GM18511 (cell line): ENCODE results near the gene GNA12.

Source experiments
- ATAC-seq: cut with Tn5 transposase; IDR thresholded peaks from one replicate; pipeline ENCODE4 v1.9.1; 2021; ENCODE audit warnings: mild to moderate bottlenecking, moderate library complexity; ENCODE audit not compliant: unreplicated experiment

The GNA12 gene

DNA sequence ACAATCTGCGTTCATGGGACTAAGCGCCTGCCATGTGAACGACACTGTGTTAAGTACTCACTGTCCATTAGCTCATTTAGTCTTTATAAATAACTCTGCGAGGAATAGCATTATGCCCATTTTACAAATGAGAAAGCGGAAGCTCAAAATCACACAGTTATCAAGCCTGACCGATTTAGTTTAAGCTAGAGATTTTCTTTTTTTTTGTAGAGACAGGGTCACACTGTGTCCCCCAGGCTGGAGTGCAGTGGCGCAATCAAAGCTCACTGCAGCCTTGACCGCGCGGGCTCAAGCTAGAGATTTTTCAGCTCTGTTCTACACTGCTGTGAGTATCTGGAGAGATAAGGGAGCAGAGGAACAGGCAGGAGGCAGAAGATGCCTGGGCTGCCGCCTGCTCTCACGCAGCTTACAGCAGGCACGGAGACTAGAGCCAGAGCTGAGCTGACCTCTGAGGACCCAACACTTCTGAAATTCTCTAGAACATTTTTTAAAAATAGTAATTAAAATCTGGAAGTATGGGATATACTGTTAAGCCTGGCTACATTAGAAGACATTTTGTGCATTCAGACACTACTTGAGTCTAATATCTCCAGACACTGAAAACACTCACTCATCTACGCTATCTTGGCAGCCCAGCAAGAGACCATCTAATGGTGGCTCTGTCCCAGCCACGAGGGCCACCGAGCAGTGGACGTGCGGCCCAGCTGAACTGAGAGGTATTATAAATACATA is 38.7 kb downstream of the GNA12 start:
- ATAC-seq: no peak

- ATAC-seq: no peak
Observed at GRCh38 chr7:2804227-2804763, 39.8 kb downstream of the GNA12 start.

DNA sequence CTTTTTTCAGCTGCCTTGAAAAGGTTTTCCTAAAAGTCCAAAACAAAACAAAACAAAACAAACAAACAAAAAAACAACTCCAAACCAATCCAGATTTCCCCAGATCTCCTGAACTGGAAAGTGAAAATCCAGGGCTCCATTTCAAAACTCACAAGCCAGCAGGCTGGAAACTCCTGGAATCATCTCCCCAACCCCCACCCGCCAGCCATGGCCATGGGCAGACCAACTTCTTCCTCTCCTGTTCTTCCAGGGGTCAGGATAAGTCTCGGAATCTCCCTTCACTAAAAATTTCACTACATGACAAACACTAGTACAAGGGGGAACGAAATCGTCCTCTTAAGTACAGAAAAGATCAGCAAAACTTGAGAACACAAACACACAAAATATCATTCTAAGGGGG is 40.4 kb downstream of the GNA12 start:
- ATAC-seq: no peak

DNA sequence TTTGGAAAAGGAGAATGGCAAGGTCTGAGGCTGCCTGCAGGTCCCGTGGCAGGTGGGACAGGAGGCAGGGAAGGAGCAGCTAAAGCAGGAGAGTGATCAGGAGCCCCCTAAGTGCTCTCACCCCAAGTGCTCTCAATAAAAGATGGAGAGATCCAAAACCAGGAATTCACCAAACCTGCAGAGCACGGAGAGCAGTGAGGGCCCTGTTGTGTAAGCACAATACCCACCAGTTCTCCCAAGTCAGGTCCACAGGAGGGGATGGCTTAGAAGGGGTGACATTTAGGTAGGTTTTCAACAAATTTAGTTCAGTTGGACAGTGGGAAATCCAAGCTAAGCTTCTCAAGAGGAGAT is 40.8 kb downstream of the GNA12 start:
- no peak for ATAC-seq

DNA sequence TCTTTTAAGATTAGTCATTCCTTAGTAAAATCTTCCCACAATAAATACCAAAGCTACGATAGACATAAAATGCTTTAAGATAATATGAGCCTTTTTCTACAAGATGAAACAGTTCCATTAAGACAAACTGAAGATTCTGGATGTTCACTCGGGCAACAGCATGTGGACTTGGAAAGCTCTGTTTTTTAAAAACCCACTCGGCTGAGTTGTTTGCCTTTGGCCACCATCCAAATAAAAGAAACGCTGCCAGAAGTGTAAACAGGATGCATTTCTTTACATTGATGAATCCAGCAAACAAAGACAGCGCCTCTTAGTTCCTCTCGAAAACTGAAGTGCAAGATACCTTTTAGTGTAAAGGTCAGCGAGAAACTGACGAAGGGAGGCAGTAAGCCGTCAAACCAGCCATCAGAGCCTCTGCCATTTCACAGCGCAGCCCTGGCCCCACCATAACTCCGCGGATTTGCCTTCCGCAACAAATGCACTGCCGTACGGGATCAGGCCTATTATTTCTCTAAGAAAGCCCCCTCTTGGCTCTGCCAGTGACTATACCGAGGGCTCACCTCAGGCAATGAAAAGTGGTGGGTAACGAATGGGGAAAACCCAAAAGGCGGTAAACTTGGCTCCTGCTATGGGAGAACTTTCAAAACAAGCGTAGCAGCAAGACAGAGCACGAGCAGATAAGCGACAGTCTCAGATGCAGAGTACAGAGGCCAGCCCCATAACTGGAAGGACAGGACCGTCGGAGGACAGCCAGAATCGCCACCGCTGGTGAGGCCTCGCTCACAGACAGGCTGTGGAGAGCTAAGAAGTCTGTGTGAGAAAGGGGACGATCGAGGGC is 41.4 kb downstream of the GNA12 start:
- ATAC-seq: no peak

GRCh38 chr7:2802101-2802500 is 42.0 kb downstream of the GNA12 start:
- ATAC-seq: no peak

GRCh38 chr7:2800931-2801688 is 43.0 kb downstream of the GNA12 start:
- no peak for ATAC-seq

DNA sequence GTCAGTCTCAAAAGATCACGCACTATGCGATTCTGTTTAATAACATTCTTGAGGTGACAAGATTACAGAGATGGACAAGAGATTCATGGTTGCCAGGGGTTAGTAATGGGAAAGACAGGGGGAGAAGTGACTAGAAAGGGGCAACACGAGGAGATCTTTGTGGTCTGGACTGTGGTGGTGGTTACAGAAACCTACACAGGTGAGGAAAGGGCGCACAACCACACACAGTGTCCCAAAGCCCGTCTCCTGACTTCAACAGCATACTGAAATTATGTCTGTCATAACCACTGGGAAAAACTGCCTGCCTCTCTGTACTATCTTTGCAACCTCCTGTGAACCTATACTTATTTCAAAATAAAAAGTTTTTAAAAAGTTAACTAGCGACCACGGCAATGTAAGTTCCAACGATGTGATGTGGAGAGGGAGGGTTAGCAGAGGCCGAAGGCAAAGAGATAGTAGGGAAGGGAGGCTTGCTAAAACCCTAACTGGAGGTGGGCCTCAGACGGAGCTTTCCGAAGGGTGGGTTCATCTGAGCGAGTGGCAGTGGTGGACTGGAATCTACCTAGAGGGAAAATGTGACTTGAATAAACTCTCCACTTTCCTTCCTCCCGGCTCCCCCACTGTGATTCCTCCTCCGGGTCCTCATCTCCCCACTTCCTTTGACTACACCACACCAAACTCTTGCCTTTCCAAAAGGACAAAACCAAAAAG is 43.7 kb downstream of the GNA12 start:
- ATAC-seq: no peak

- ATAC-seq: no peak
Observed at GRCh38 chr7:2799253-2799652, 44.9 kb downstream of the GNA12 start.

DNA sequence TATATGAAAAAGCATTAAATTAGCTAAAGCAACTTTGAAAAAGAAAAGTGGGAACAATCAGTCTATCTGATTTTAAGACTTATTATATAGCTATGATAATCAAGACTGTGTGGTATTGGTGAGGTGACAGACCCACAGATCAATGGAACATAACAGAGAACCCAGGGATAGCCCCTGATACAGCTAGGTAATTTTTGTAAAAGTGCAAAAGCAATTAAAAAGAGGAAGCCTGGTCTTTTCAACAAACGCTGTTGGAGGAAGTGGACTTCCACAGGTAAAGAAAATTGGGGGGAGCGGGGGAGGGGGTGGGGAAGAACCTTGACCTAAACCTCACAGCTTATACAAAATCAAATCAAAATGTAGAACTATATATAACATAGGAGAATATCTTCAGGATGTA is 45.4 kb downstream of the GNA12 start:
- no peak for ATAC-seq

GRCh38 chr7:2796358-2797352 is 47.5 kb downstream of the GNA12 start:
- no peak for ATAC-seq

DNA sequence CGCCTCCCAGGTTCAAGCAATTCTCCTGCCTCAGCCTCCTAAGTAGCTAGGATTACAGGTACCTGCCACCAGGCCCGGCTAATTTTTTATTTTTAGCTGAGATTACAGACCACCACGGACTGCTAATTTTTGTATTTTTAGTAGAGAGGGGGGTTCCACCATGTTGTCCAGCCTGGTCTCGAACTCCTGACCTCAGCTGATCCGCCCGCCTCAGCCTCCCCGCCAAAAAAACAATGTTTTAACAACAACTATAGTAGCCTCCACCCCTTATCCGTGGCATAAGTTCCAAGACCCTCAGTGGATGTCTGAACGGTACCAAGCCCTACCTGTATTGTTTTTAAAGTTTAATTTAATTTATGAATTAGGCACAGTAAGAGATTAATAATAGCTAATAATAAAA is 48.2 kb downstream of the GNA12 start:
- ATAC-seq: no peak

- no peak for ATAC-seq
Observed at GRCh38 chr7:2794836-2795636, 49.1 kb downstream of the GNA12 start.

GRCh38 chr7:2792856-2793487 is 51.1 kb downstream of the GNA12 start:
- ATAC-seq: no peak

GRCh38 chr7:2792235-2792634 is 51.9 kb downstream of the GNA12 start:
- ATAC-seq: no peak

- no peak for ATAC-seq
Observed at GRCh38 chr7:2791390-2791789, 52.7 kb downstream of the GNA12 start.

DNA sequence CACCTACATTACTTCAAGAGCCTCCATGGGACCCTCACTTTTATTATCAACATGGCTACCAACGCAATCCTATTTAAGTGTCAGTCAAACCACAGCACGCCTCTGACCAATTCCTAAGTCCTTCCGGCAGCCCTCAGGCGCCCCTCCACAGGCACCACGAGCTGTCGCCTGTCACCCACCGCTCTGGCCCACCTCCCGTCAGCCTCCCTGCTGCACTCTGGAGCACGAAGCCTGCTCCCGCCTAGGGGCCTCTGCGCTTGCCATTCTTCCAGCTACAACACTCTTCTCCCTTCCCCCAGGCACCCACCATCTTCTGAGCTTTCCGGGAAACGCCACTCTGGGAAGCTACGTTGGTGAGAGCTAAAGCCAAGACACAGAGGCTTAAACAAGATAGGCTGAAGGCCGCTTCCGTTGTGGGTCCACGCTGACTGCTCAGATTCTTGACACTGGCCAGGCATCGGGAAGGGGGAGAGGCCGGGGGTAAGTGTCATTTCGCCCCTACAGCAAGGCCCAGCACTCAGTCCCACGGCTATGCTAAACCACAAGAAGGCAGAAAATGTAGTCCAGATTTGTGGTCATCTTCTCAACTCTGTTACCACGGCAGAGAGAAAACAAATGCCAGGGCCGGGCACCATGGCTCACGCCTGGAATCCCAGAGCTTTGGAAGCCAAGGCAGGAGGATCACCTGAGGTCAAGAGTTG is 56.7 kb downstream of the GNA12 start:
- ATAC-seq: no peak
